PC-9 (cell line): ENCODE results near the gene CCL27. TPM values are rescaled to one million over a fixed set of nuclear protein-coding genes. Genes with fewer than 3 reads are reported as not detected.

Experiments
- BruUV-seq: library from RNA; stranded (reverse); fragments of 400-500 nt; replicated peaks from 2 replicates; lab custom pipeline; 2021; lab: Mats Ljungman, UMichigan
- CTCF ChIA-PET: fragments of 300-600 bp; sonication (Branson Sonifier 250); formaldehyde crosslinking; loops from one replicate; lab custom pipeline; 2022; ENCODE audit warnings: antibody characterized with exemption; lab: Charles Lee
- POLR2A ChIA-PET: fragments of 300-600 bp; sonication (Branson Sonifier 250); formaldehyde crosslinking; loops from one replicate; lab custom pipeline; 2022; ENCODE audit warnings: antibody characterized with exemption; ENCODE audit not compliant: unreplicated experiment; lab: Charles Lee
- DNase-seq, 2 experiments: peaks; one replicate each; pipeline versions ENCODE4 v3.0.0 to v3.0.0-alpha.2; 2015 to 2022; ENCODE audit warnings: mixed read lengths in 1 of 2
- H2AFZ ChIP-seq: fragments of 200-600 bp; sonication (generic); 2 replicates; pipeline ENCODE4 v1.8.1; 2017; ENCODE audit warnings: antibody characterized with exemption
- H3F3A ChIP-seq: fragments of 200-600 bp; sonication (generic); 2 replicates; pipeline ENCODE4 v1.8.1; 2017; ENCODE audit warnings: antibody characterized with exemption, mild to moderate bottlenecking, low read depth; ENCODE audit not compliant: insufficient read depth
- H3K27ac ChIP-seq: fragments of 200-600 bp; sonication (generic); 2 replicates; pipeline ENCODE4 v1.6.1; 2016; ENCODE audit warnings: mixed run types
- H3K27me3 ChIP-seq: fragments of 200-600 bp; sonication (generic); 2 replicates; pipeline ENCODE4 v1.6.1; 2016; ENCODE audit warnings: low read depth, mixed run types; ENCODE audit not compliant: insufficient read depth
- H3K36me3 ChIP-seq: fragments of 200-600 bp; sonication (generic); 2 replicates; pipeline ENCODE4 v1.6.1; 2016; ENCODE audit warnings: low read depth, mixed run types
- H3K4me1 ChIP-seq: fragments of 200-600 bp; sonication (generic); replicated peaks from 2 replicates; pipeline ENCODE4 v1.6.1; 2016; ENCODE audit warnings: mixed run types; ENCODE audit not compliant: insufficient read depth
- H3K4me2 ChIP-seq: fragments of 200-600 bp; sonication (generic); 2 replicates; pipeline ENCODE4 v1.6.1; 2017; ENCODE audit warnings: mixed run types
- H3K4me3 ChIP-seq: fragments of 200-600 bp; sonication (generic); 2 replicates; pipeline ENCODE4 v1.6.1; 2016; ENCODE audit warnings: mixed run types
- H3K79me2 ChIP-seq: fragments of 200-600 bp; sonication (generic); 2 replicates; pipeline ENCODE4 v1.6.1; 2017; ENCODE audit warnings: low read depth, mixed run types
- H3K9me2 ChIP-seq: fragments of 200-600 bp; sonication (generic); 2 replicates; pipeline ENCODE4 v1.8.1; 2017; ENCODE audit warnings: mild to moderate bottlenecking; ENCODE audit not compliant: insufficient read depth
- H3K9me3 ChIP-seq: fragments of 200-600 bp; sonication (generic); 2 replicates; pipeline ENCODE4 v1.8.1; 2016; ENCODE audit warnings: low read depth; ENCODE audit not compliant: insufficient read depth
- H4K20me1 ChIP-seq: fragments of 200-600 bp; sonication (generic); 2 replicates; pipeline ENCODE4 v1.8.1; 2017; ENCODE audit not compliant: insufficient read depth
- EZH2 ChIP-seq: fragments of 200-600 bp; sonication (generic); IDR thresholded peaks from 2 replicates; pipeline ENCODE4 v1.8.0; 2017; ENCODE audit warnings: antibody characterized with exemption, low read depth
- intact Hi-C: fragments of 100-400 bp; cut with micrococcal nuclease; formaldehyde crosslinking; loops from one replicate; pipeline ENCODE4 v1.10.0; 2022; ENCODE audit not compliant: unreplicated experiment
- total RNA-seq: library from RNA; stranded (reverse); gene quantifications from 2 replicates; pipeline ENCODE4 v1.2.3, GENCODE V29; 2021
- TF ChIP-seq, protein P1 (sequence below): fragments of 200-600 bp; sonication (generic); conservative IDR thresholded peaks from 2 replicates; pipeline ENCODE4 v1.6.1; 2017; ENCODE audit warnings: mixed run types, antibody characterized with exemption, mild to moderate bottlenecking, moderate library complexity

The CCL27 gene
- total RNA-seq, 1 experiment from 2014 or later, result 0.44 TPM

DNA sequence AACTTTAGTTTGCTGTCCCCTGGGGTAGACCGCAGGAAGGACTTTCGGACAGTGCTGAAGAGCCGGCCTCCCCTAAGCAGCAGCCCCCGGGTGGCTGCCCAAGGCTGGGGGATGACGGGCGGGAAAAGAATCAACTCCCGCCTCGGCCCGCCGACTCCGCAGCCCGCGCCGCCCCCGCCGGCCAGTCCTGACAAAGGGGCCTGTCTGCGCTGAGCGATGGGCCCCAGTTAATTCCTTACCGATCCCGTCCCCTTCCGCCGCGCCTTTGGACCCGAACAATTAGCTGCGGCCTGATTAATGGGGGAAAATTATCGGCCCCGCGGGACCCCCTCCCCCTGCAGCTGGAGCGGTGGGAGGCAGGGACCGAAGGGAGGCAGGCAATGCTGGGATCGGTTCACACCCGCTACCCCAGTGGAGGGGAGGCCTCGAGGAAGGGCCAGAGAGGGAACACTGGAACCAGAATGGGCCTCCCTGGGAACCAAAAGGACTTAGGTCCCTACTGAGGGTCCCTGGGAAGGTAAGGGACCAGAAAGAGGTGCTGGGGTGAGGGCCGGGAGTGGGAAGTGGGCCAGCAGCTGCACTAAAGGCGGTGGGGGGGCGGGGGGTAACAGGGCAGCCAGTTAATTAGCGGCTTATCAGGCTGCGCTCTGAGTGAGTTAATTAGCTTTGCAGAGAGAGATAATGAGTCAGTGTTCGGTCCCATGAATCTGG lies 37.8 kb downstream of the CCL27 start:
- Histone ChIP-seq H4K20me1 (no peaks in the 10 kb centered on the region), H2AFZ (no peak overlapping the region), H3K27me3 (peaks cover 45% of the 10 kb centered on the region), H3K9me2 (no peaks in the 10 kb centered on the region), H3K27ac (no peak overlapping the region), H3K4me1 (no peaks in the 10 kb centered on the region), H3K36me3 (no peaks in the 10 kb centered on the region), H3F3A (no peaks in the 10 kb centered on the region), H3K4me3 (no peak overlapping the region), H3K79me2 (no peaks in the 10 kb centered on the region), H3K4me2 (no peak overlapping the region), H3K9me3 (no peaks in the 10 kb centered on the region)
- no peak for DNase-seq
- ChIA-PET POLR2A (no interaction called here), CTCF (no interaction called here)
- intact Hi-C loops, result no loop called here
- TF ChIP-seq, protein P1, sequence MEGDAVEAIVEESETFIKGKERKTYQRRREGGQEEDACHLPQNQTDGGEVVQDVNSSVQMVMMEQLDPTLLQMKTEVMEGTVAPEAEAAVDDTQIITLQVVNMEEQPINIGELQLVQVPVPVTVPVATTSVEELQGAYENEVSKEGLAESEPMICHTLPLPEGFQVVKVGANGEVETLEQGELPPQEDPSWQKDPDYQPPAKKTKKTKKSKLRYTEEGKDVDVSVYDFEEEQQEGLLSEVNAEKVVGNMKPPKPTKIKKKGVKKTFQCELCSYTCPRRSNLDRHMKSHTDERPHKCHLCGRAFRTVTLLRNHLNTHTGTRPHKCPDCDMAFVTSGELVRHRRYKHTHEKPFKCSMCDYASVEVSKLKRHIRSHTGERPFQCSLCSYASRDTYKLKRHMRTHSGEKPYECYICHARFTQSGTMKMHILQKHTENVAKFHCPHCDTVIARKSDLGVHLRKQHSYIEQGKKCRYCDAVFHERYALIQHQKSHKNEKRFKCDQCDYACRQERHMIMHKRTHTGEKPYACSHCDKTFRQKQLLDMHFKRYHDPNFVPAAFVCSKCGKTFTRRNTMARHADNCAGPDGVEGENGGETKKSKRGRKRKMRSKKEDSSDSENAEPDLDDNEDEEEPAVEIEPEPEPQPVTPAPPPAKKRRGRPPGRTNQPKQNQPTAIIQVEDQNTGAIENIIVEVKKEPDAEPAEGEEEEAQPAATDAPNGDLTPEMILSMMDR, result no peak
- no peak for TF ChIP-seq EZH2
- no TSS peak for BruUV-seq

DNA sequence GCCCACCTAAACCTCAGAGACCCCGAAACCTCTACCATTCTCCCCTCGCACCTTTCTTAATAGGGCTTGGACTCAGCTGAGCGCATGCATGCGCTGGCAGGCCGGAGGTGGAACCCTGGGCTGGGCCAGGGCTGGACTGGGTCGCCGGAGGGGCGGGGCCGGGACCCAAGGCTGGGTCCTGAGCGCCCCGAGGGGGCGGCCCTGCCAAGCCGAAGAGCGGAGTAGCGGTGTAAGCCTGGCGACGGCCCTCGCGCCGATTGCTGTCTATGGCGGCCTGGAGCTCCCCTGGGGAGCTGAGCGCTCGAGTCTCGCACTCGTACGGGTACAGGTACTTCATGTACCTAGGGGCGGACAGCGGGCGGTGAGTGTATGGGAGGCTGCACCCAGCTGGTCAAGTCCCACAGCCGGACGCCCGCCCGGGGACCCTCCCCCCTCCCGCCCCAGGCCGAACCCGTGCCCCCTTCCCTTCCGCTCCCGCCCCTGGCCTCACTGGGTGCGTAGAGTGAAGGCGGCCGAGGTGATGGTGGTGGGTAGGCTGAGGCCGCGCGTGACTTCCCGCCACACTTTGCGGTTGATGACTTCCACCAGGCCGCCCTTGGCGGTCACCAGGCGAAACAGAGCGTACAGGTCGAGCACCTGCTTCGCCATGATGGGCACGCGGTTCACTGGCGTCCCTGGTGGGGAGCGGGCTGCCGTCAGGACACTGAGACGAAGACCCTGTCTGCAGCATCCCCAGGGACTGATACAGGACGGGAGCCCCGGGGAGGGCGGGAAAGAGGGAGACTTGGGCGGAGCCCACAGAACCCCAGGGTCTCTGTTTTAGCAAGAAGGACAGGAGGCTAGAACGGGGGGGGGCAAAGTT lies 38.9 kb downstream of the CCL27 start:
- Histone ChIP-seq H3K9me3 (no peaks in the 10 kb centered on the region), H3K4me3 (no peak overlapping the region), H4K20me1 (no peaks in the 10 kb centered on the region), H2AFZ (no peak overlapping the region), H3K79me2 (no peaks in the 10 kb centered on the region), H3K4me2 (no peak overlapping the region), H3F3A (no peaks in the 10 kb centered on the region), H3K27ac (no peak overlapping the region), H3K27me3 (peaks cover 39% of the 10 kb centered on the region), H3K4me1 (no peaks in the 10 kb centered on the region), H3K9me2 (no peaks in the 10 kb centered on the region), H3K36me3 (no peaks in the 10 kb centered on the region)
- BruUV-seq, result no TSS peak
- intact Hi-C loops, result no loop called here
- TF ChIP-seq, protein P1, result no peak
- no peak for TF ChIP-seq EZH2
- ChIA-PET POLR2A (no interaction called here), CTCF (no interaction called here)
- DNase-seq, result no peak

DNA sequence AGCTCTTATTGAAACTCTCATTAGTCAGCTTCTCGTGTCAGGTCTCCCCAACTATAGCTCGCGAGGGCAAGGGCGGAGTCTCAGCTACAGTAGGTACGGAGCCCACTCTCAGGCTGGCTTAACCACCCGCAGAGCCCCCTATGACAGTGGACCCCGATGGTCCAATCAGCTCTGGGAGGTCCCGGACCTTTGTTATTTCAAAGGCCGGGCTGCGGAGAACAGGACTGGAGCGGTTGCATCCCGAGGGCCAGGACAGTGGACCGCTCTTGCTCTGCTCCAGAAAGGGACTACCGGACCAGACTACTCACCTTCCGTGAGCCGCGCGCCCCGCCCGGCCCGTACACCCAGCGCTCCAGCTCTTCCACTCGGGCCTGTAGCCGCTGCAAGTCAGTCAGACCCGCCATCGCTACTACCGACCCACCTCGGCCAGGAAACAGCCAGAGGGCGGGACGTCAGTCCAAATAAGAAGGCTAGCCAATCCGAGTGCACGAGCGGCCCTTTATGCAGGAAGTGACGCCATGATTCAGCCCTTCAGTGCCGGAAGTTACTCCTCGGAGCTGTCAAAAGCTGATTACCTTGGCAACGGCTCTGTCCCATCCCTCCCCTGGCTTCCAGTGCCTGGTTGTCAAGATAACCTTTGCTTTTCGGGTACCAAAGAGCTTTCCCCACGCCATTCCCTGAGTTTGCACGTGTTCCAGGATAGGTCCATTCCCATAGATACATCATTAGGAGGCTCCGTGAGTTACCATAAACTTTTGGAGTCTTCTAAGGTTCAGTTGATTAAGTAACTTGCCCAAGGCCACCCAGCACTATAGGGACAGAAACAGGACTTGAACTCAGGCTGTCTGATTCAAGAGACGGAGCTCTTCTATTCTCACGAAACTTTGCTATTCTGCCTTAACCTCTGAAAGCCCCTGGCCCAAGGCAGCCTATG lies 42.1 kb downstream of the CCL27 start, which contains the start of gene DCTN3:
Gene DCTN3 (minus strand): TSS at position 435 of the 934 bp plus-strand sequence. CDS start 31 bp downstream, at position 404.
- Histone ChIP-seq H2AFZ (peak within 1 kb of the TSS; percentile 91), H3K27ac (no peak within 1 kb of the TSS), H3K79me2 (no peaks in the 10 kb centered on the region), H3F3A (no peaks in the 10 kb centered on the region), H4K20me1 (no peaks in the 10 kb centered on the region), H3K4me2 (peak within 1 kb of the TSS; percentile 93), H3K36me3 (no peaks in the 10 kb centered on the region), H3K9me3 (no peaks in the 10 kb centered on the region), H3K27me3 (peaks cover 8% of the 10 kb centered on the region; the same call in 1 of the 2 replicates), H3K9me2 (no peaks in the 10 kb centered on the region), H3K4me3 (peak within 1 kb of the TSS; percentile 89), H3K4me1 (no peaks in the 10 kb centered on the region)
- intact Hi-C loops, result no loop called here
- ChIA-PET CTCF (no interaction called here), POLR2A (interaction anchor here (0.6 kb wide), 1 partner anchor 483 kb away, joined by 4 read pairs; the partner anchor contains the start of gene STOML2)
- no peak for TF ChIP-seq EZH2
- TF ChIP-seq, protein P1, result no peak
- DNase-seq, result peak; percentile 68 to 82
- BruUV-seq, result no TSS peak
